K562 (cell line): ENCODE data around the gene ROBO1. TPM values are rescaled to one million over a fixed set of nuclear protein-coding genes. Genes with fewer than 3 reads are reported as not detected.

Source experiments
- ATAC-seq: fragments of 200-7000 bp; cut with Tn5 transposase; 3 replicates; pipeline ENCODE4 v1.9.1; 2020; ENCODE audit warnings: moderate library complexity
- BruUV-seq: library from RNA; stranded (reverse); fragments of 400-500 nt; replicated peaks from 2 replicates; lab custom pipeline; 2021; lab: Mats Ljungman, UMichigan
- CTCF ChIA-PET: fragments of 300-600 bp; formaldehyde crosslinking; extraction: SDS; loops from one replicate; lab custom pipeline; 2021; ENCODE audit warnings: low intra/inter-chr PET ratio; lab: Yijun Ruan, JAX
- POLR2A ChIA-PET: fragments of 300-600, 350-650 bp; sonication (Branson Sonifier 250); formaldehyde crosslinking; extraction: SDS; loops from one replicate; lab custom pipeline; 2021; ENCODE audit warnings: antibody characterized with exemption, inconsistent platforms; lab: Yijun Ruan, JAX
- DNase-seq, 4 experiments: peaks; one replicate each; pipeline versions ENCODE4 v3.0.0 to v3.0.0-alpha.2; 2011 to 2018; ENCODE audit warnings: low spot score in 3 of 4, mixed read lengths in 3 of 4; ENCODE audit errors: extremely low read depth in 1 of 4
- FAIRE-seq: peaks from 2 replicates; lab custom pipeline; 2011; peaks lifted over from hg19 to GRCh38; lab: Jason Lieb, UNC
- H2AFZ ChIP-seq: 2 replicates; pipeline ENCODE4 v1.6.0; 2011; ENCODE audit warnings: low read depth, low read length, control low read depth, inconsistent platforms
- H3K27ac ChIP-seq: fragments of 200-600 bp; 3 replicates; pipeline ENCODE4 v1.8.0; 2011; ENCODE audit warnings: low read depth, mild to moderate bottlenecking, control low read depth, inconsistent platforms, low read length, moderate library complexity, mixed read lengths; ENCODE audit errors: extremely low read depth
- H3K27me3 ChIP-seq, 2 experiments: fragments of 300-600 bp in 1 of 2; 2 replicates in 1 of 2; 3 replicates in 1 of 2; pipeline versions ENCODE4 v1.6.0 to v1.8.0; 2011; ENCODE audit warnings: inconsistent platforms in 2 of 2, low read length in 2 of 2, mild to moderate bottlenecking in 1 of 2, mixed read lengths in 1 of 2, moderate library complexity in 1 of 2; ENCODE audit not compliant: control insufficient read depth in 2 of 2, insufficient read depth in 2 of 2
- H3K36me3 ChIP-seq: fragments of 300-600 bp; 3 replicates; pipeline ENCODE4 v1.8.0; 2011; ENCODE audit warnings: mild to moderate bottlenecking, low read length, inconsistent platforms; ENCODE audit not compliant: control insufficient read depth, insufficient read depth
- H3K4me1 ChIP-seq, 2 experiments: fragments of 200-600 bp in 1 of 2; replicated peaks in 1 of 2; 2 replicates in 1 of 2; 3 replicates in 1 of 2; pipeline versions ENCODE4 v1.5.1 to v1.8.0; 2011; ENCODE audit warnings: inconsistent platforms in 2 of 2, low read length in 2 of 2, mild to moderate bottlenecking in 1 of 2, mixed read lengths in 1 of 2, moderate library complexity in 1 of 2; ENCODE audit not compliant: control insufficient read depth in 2 of 2, insufficient read depth in 2 of 2
- H3K4me2 ChIP-seq: 2 replicates; pipeline ENCODE4 v1.6.1; 2011; ENCODE audit warnings: low read length, control low read depth, inconsistent platforms, mixed read lengths; ENCODE audit not compliant: insufficient read depth
- H3K4me3 ChIP-seq: fragments of 200-600 bp; sonication (generic), shearing (Covaris generic); 2 replicates; pipeline ENCODE4 v1.5.1; 2016; ENCODE audit warnings: control low read depth, inconsistent platforms
- H3K79me2 ChIP-seq: fragments of 200-600 bp; 3 replicates; pipeline ENCODE4 v1.8.0; 2011; ENCODE audit warnings: low read length, inconsistent platforms; ENCODE audit not compliant: control insufficient read depth, insufficient read depth
- H3K9ac ChIP-seq, 2 experiments: 2 replicates each; pipeline versions ENCODE4 v1.6.0 to v1.6.1; 2011; ENCODE audit warnings: low read depth in 2 of 2, low read length in 2 of 2, control low read depth in 1 of 2, inconsistent platforms in 1 of 2, mild to moderate bottlenecking in 1 of 2, mixed read lengths in 1 of 2; ENCODE audit not compliant: insufficient read depth in 1 of 2
- H3K9me1 ChIP-seq: one replicate; pipeline ENCODE4 v1.6.0; 2011; ENCODE audit warnings: inconsistent platforms, mild to moderate bottlenecking, low read length, moderate library complexity; ENCODE audit not compliant: control insufficient read depth, insufficient read depth
- H3K9me3 ChIP-seq: replicated peaks from 2 replicates; pipeline ENCODE4 v1.5.1; 2011; ENCODE audit warnings: low read depth, low read length, inconsistent platforms; ENCODE audit not compliant: control insufficient read depth, insufficient read depth
- H4K20me1 ChIP-seq: replicated peaks from 2 replicates; pipeline ENCODE4 v1.6.1; 2011; ENCODE audit warnings: low read length, inconsistent platforms, mixed read lengths; ENCODE audit not compliant: control insufficient read depth, insufficient read depth
- CEBPB ChIP-seq: fragments of 450-650 bp; IDR thresholded peaks from 2 replicates; pipeline ENCODE4 v1.6.1; 2016; ENCODE audit warnings: missing genetic modification characterization, missing compliant biosample characterization
- CEBPG ChIP-seq, 3 experiments: fragments of 200-800 bp in 1 of 3; sonication (Bioruptor generic) in 1 of 3; sonication (generic) in 1 of 3; formaldehyde crosslinking in 1 of 3; IDR thresholded peaks in 2 of 3; conservative IDR thresholded peaks in 1 of 3; 2 replicates each; pipeline versions ENCODE4 v1.6.1 to v1.8.0; 2016 to 2022; ENCODE audit warnings: missing compliant biosample characterization in 2 of 3, missing genetic modification characterization in 2 of 3, mild to moderate bottlenecking in 1 of 3, missing genetic modification reagents in 1 of 3
- MED1 ChIP-seq: sonication (generic); formaldehyde crosslinking; IDR thresholded peaks from 2 replicates; pipeline ENCODE4 v1.8.1; 2023; ENCODE audit warnings: missing genetic modification reagents, borderline replicate concordance
- ZNF778 ChIP-seq: fragments of 450-650 bp; formaldehyde crosslinking; IDR thresholded peaks from 2 replicates; pipeline ENCODE4 v1.4.0; 2020; ENCODE audit warnings: mild to moderate bottlenecking, moderate library complexity
- WGBS: fragments of 100-300 bp; shearing (Covaris generic); methylation state at CpG from one replicate; pipeline ENCODE4 v1.1.6; 2016; ENCODE audit warnings: low coverage, mixed read lengths; ENCODE audit not compliant: insufficient coverage; ENCODE audit errors: missing lambda C conversion rate; 5-methylcytosine and 5-hydroxymethylcytosine counted together
- in situ Hi-C: fragments of 300-500 bp; cut with MboI; formaldehyde crosslinking; loops from 4 replicates; pipeline ENCODE4 v1.15.0; 2018; ENCODE audit warnings: inconsistent platforms, mixed read lengths
- intact Hi-C: fragments of 100-400 bp; cut with micrococcal nuclease; formaldehyde crosslinking; loops from 2 replicates; pipeline ENCODE4 v1.14.2; 2022
- polyA plus RNA-seq, 8 experiments: library from polyadenylated mRNA; depleted of rRNA in 4 of 8; stranded (reverse) in 5 of 8; unstranded in 3 of 8; fragments of >200 nt; fragmentation: Nextera tagmentation in 2 of 8; fragmentation: Illumina TruSeq in 1 of 8; extraction: Ambion mirVana in 2 of 8; extraction: Trizol in 1 of 8; gene quantifications; 2 replicates each; pipeline versions ENCODE4 v1.2.1 to v1.2.3, GENCODE V29; 2011 to 2014; ENCODE audit warnings: inconsistent platforms in 1 of 8, missing spikeins in 1 of 8
- total RNA-seq, 7 experiments: library from RNA; depleted of rRNA in 6 of 7; stranded (reverse); fragments of >200 nt in 6 of 7; fragmentation: Illumina TruSeq in 2 of 7; extraction: Trizol in 2 of 7; gene quantifications; 2 replicates each; pipeline versions ENCODE4 v1.2.1 to v1.2.3, GENCODE V29; 2011 to 2021; ENCODE audit warnings: low replicate concordance in 1 of 7
- TF ChIP-seq, protein P1 (sequence below): sonication (generic); formaldehyde crosslinking; IDR thresholded peaks from 2 replicates; pipeline ENCODE4 v1.8.0; 2022; ENCODE audit warnings: mild to moderate bottlenecking, missing genetic modification reagents
- TF ChIP-seq, protein P2 (sequence below): conservative IDR thresholded peaks from 2 replicates; pipeline ENCODE4 v1.6.1; 2011; ENCODE audit warnings: low read depth, mild to moderate bottlenecking, low read length; ENCODE audit not compliant: control insufficient read depth
- TF ChIP-seq, protein P3 (sequence below): sonication (generic); formaldehyde crosslinking; IDR thresholded peaks from 2 replicates; pipeline ENCODE4 v1.8.0; 2022; ENCODE audit warnings: missing genetic modification reagents, mild to moderate bottlenecking, borderline replicate concordance

The ROBO1 gene
- total and polyA plus RNA-seq, 9 of the 15 experiments (the other 6 are each of a cell fraction or from before 2014, with no cell fraction given): 0.01 to 0.53 (median 0.17) TPM; not detected in 5

DNA sequence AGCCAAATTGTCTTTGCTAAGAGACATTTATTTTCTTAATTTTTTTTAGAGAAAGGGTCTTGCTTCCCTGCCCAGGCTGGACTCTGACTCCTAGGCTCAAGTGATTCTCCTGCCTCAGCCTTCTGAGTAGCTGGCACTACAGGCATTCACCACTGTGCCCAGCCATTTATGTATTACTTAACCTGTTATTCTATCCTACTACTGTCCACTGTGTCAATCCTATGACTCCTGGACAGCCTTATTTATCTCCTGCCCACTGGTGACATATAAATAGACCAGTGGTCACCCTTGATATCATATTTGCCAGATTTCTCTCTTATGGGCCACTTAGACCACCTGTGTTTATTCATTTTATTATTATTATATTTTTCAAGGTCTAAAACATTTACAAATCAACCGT, 161.4 kb downstream of the ROBO1 start (continued):
- TF ChIP-seq, protein P1, sequence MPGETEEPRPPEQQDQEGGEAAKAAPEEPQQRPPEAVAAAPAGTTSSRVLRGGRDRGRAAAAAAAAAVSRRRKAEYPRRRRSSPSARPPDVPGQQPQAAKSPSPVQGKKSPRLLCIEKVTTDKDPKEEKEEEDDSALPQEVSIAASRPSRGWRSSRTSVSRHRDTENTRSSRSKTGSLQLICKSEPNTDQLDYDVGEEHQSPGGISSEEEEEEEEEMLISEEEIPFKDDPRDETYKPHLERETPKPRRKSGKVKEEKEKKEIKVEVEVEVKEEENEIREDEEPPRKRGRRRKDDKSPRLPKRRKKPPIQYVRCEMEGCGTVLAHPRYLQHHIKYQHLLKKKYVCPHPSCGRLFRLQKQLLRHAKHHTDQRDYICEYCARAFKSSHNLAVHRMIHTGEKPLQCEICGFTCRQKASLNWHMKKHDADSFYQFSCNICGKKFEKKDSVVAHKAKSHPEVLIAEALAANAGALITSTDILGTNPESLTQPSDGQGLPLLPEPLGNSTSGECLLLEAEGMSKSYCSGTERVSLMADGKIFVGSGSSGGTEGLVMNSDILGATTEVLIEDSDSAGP (CRISPR knock-in tag): no peak

DNA sequence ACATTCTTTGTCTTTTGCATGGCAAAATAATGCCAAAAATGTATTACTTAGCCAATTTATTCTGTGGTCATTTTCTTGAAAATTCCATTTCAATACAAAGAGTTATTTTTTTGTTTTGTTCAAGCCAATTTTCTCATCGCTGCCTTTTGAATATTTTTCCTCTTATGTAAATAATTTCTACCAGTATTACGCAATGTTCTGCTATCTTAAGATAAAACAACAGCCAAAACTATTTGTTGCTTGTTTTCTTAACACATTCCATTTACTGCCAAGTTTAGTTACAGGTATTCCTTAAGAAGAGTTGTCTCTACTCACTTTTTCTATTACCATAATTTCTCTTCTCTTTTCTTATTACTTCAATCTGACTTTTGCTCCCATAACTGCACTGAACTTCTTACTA, 163.1 kb downstream of the ROBO1 start:
- ChIA-PET CTCF (no interaction called here), POLR2A (no interaction called here)
- WGBS: 0% methylated on average over 2 of the region's 2 CpGs
- FAIRE-seq (no peak), DNase-seq (no peak)
- in situ Hi-C loops (no loop called here), intact Hi-C loops (no loop called here)
- H3K9me1 ChIP-seq: no peaks in the 10 kb centered on the region
- H3K27ac ChIP-seq: no peak overlapping the region
- no peak overlapping the region for H3K4me3 ChIP-seq
- H3K4me1 ChIP-seq: no peaks in the 10 kb centered on the region
- no peaks in the 10 kb centered on the region for H4K20me1 ChIP-seq
- H2AFZ ChIP-seq: no peak overlapping the region
- no peak overlapping the region for H3K4me2 ChIP-seq
- no peaks in the 10 kb centered on the region for H3K27me3 ChIP-seq
- BruUV-seq: no TSS peak
- no peak overlapping the region for H3K9ac ChIP-seq
- TF ChIP-seq ZNF778 (no peak), CEBPG (CRISPR knock-in tag; IDR thresholded peaks at IDR 0.05) (no peak), CEBPG (tag; conservative IDR thresholded peaks at IDR 0.05 in 1 of 2, IDR thresholded peaks at IDR 0.05 in 1 of 2) (peak in 1 of 2 experiments; percentile 79; a peak in 3 of 4 replicates), CEBPB (tag) (0 out of 2 replicates have a peak, but pooled peaks have one; percentile 49), MED1 (no peak)
- TF ChIP-seq, protein P2, sequence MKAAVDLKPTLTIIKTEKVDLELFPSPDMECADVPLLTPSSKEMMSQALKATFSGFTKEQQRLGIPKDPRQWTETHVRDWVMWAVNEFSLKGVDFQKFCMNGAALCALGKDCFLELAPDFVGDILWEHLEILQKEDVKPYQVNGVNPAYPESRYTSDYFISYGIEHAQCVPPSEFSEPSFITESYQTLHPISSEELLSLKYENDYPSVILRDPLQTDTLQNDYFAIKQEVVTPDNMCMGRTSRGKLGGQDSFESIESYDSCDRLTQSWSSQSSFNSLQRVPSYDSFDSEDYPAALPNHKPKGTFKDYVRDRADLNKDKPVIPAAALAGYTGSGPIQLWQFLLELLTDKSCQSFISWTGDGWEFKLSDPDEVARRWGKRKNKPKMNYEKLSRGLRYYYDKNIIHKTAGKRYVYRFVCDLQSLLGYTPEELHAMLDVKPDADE: no peak
- TF ChIP-seq, protein P3, sequence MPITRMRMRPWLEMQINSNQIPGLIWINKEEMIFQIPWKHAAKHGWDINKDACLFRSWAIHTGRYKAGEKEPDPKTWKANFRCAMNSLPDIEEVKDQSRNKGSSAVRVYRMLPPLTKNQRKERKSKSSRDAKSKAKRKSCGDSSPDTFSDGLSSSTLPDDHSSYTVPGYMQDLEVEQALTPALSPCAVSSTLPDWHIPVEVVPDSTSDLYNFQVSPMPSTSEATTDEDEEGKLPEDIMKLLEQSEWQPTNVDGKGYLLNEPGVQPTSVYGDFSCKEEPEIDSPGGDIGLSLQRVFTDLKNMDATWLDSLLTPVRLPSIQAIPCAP: no peak
- TF ChIP-seq, all 486 proteins: peak for 2
- H3K36me3 ChIP-seq: no peaks in the 10 kb centered on the region
- no peaks in the 10 kb centered on the region for H3K79me2 ChIP-seq
- ATAC-seq: no peak
- H3K9me3 ChIP-seq: no peaks in the 10 kb centered on the region
